Measurements from ENCODE around the gene ADGRL2.

DNA sequence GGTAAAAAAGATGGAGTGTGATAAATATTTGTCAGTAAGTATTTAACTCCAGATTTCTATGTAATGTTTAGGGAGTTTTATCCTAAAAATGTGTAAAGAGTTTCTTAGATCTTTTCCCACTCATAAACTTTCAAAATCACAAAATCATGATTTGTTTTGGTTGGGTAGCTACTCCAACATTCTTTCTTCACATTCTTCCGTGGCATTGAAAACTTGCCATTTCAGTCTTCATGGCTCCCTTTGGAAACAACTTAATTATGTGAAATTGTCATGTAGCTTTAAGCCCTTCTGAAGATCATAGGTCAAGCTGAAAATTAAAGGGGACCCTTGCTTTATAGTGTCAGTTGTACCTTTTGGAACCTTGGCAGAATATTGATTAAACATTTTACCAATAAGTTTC, 73.2 kb downstream of the ADGRL2 start:
- no peak for TF ChIP-seq POLR2AphosphoS5 (IDR thresholded peaks at IDR 0.05; ENCODE audit: borderline replicate concordance, low read depth, low read length)
- TF ChIP-seq EZH2 (IDR thresholded peaks at IDR 0.05), result no peak

All from SK-N-MC (cell line).